Measurements from ENCODE around the gene CD180. TPM values are rescaled to one million over a fixed set of nuclear protein-coding genes. Genes with fewer than 3 reads are reported as not detected.

The CD180 gene
- total RNA-seq, 1 experiment from 2014 or later, result not detected

GRCh38 chr5:67233075-67233474, 36.5 kb upstream of the CD180 start:
- ATAC-seq (no peak), DNase-seq (ENCODE audit: low read depth, low spot score) (no peak)
- RAD21 ChIA-PET (ENCODE audit: low non-redundant PET in 1 of 2, low total read pairs in 2 of 2, uncharacterized antibody in 2 of 2, unreplicated experiment in 2 of 2), result no interaction called here
- H3K4me2 ChIP-seq (ENCODE audit: low read length), result no peak overlapping the region
- no peaks in the 10 kb centered on the region for H3K79me2 ChIP-seq (ENCODE audit: insufficient read depth, low read length)
- H3K27me3 ChIP-seq (ENCODE audit: insufficient read depth, low read length), result no peaks in the 10 kb centered on the region
- H4K20me1 ChIP-seq (ENCODE audit: insufficient read depth), result no peaks in the 10 kb centered on the region
- no peaks in the 10 kb centered on the region for H3K9me3 ChIP-seq (ENCODE audit: control insufficient read depth in 1 of 2, insufficient read depth in 1 of 2, low read depth in 1 of 2, low read length in 2 of 2)
- no peak overlapping the region for H3K9ac ChIP-seq (ENCODE audit: low read length)
- CTCF ChIA-PET, result interaction anchor here (2.0 kb wide), 1 partner anchor 1020 kb away, joined by 5 read pairs; no protein-coding TSS in a partner anchor
- no peak overlapping the region for H3K27ac ChIP-seq (ENCODE audit: low read depth, low read length)
- no peaks in the 10 kb centered on the region for H3K9me2 ChIP-seq (ENCODE audit: insufficient read depth)
- intact Hi-C loops (cut with micrococcal nuclease), result no loop called here
- no peak overlapping the region for H2AFZ ChIP-seq (ENCODE audit: low read depth, low read length, poor library complexity, severe bottlenecking)
- BruUV-seq (replicated peaks), result no TSS peak
- POLR2A ChIA-PET, result no interaction called here
- H3K4me1 ChIP-seq (ENCODE audit: control insufficient read depth in 1 of 2, insufficient read depth in 2 of 2, low read length in 2 of 2), result peaks cover 2 to 5% of the 10 kb centered on the region in 2 experiments; a peak in 1 of 4 replicates
- no peak overlapping the region for H3K4me3 ChIP-seq (replicated peaks in 1 of 2; ENCODE audit: low read depth in 1 of 2, low read length in 2 of 2)
- H3K36me3 ChIP-seq (ENCODE audit: control insufficient read depth in 1 of 2, insufficient read depth in 2 of 2, low read length in 2 of 2), result no peaks in the 10 kb centered on the region
- TF ChIP-seq ZNF274 (IDR thresholded peaks at IDR 0.05; ENCODE audit: low read depth, low read length) (no peak), FOSL1 (IDR thresholded peaks at IDR 0.05; ENCODE audit: low read depth) (no peak), ZBTB33 (IDR thresholded peaks at IDR 0.05; ENCODE audit: extremely low read depth, insufficient replicate concordance, low read length) (no peak), SP1 (IDR thresholded peaks at IDR 0.05; ENCODE audit: low read depth) (no peak), ATF3 (IDR thresholded peaks at IDR 0.05) (no peak), ELF1 (IDR thresholded peaks at IDR 0.05; ENCODE audit: borderline replicate concordance, low read depth) (no peak), EGR1 (IDR thresholded peaks at IDR 0.05; ENCODE audit: low read depth) (no peak), POLR2A (IDR thresholded peaks at IDR 0.05; ENCODE audit: borderline replicate concordance, extremely low read depth, insufficient read depth, insufficient read length) (no peak), TCF7L2 (IDR thresholded peaks at IDR 0.05; ENCODE audit: borderline replicate concordance, extremely low read depth, insufficient read depth, insufficient read length) (no peak), REST (IDR thresholded peaks at IDR 0.05; ENCODE audit: low read depth) (no peak), SRF (IDR thresholded peaks at IDR 0.05; ENCODE audit: low read depth) (no peak), CBX3 (IDR thresholded peaks at IDR 0.05; ENCODE audit: low read depth) (no peak), YY1 (IDR thresholded peaks at IDR 0.05; ENCODE audit: extremely low read depth, insufficient replicate concordance, low read depth, low read length) (no peak), JUND (IDR thresholded peaks at IDR 0.05) (no peak), EZH2phosphoT487 (IDR thresholded peaks at IDR 0.05; ENCODE audit: borderline replicate concordance) (no peak), POLR2AphosphoS5 (IDR thresholded peaks at IDR 0.05; ENCODE audit: low read depth, low read length) (no peak), CTCF (IDR thresholded peaks at IDR 0.05 in 2 of 3, conservative IDR thresholded peaks at IDR 0.05 in 1 of 3; ENCODE audit: borderline replicate concordance in 1 of 3, insufficient read depth in 1 of 3, low read depth in 2 of 3, low read length in 2 of 3) (no peak), ZFX (IDR thresholded peaks at IDR 0.05) (no peak), SIN3A (IDR thresholded peaks at IDR 0.05; ENCODE audit: low read depth) (no peak), EZH2 (IDR thresholded peaks at IDR 0.05) (no peak)

All from HCT116 (cell line).